HL-60 (cell line): ENCODE data around the gene FLRT2.

Source experiments
- GABPA ChIP-seq: IDR thresholded peaks from 2 replicates; pipeline ENCODE4 v1.6.1; 2012; ENCODE audit warnings: low read depth
- POLR2AphosphoS5 ChIP-seq: IDR thresholded peaks from 2 replicates; pipeline ENCODE4 v1.6.1; 2012; ENCODE audit warnings: low read depth
- TF ChIP-seq, protein P1 (sequence below): IDR thresholded peaks from one replicate; pipeline ENCODE4 v1.5.1; 2011; ENCODE audit warnings: low read length, control low read depth, inconsistent platforms; ENCODE audit not compliant: insufficient read depth
- TF ChIP-seq, protein P2 (sequence below): IDR thresholded peaks from 2 replicates; pipeline ENCODE4 v1.6.1; 2012; ENCODE audit warnings: low read depth; ENCODE audit not compliant: insufficient replicate concordance

- TF ChIP-seq POLR2AphosphoS5 (no peak), GABPA (no peak)
- TF ChIP-seq, protein P1, sequence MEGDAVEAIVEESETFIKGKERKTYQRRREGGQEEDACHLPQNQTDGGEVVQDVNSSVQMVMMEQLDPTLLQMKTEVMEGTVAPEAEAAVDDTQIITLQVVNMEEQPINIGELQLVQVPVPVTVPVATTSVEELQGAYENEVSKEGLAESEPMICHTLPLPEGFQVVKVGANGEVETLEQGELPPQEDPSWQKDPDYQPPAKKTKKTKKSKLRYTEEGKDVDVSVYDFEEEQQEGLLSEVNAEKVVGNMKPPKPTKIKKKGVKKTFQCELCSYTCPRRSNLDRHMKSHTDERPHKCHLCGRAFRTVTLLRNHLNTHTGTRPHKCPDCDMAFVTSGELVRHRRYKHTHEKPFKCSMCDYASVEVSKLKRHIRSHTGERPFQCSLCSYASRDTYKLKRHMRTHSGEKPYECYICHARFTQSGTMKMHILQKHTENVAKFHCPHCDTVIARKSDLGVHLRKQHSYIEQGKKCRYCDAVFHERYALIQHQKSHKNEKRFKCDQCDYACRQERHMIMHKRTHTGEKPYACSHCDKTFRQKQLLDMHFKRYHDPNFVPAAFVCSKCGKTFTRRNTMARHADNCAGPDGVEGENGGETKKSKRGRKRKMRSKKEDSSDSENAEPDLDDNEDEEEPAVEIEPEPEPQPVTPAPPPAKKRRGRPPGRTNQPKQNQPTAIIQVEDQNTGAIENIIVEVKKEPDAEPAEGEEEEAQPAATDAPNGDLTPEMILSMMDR: no peak
- TF ChIP-seq, protein P2, sequence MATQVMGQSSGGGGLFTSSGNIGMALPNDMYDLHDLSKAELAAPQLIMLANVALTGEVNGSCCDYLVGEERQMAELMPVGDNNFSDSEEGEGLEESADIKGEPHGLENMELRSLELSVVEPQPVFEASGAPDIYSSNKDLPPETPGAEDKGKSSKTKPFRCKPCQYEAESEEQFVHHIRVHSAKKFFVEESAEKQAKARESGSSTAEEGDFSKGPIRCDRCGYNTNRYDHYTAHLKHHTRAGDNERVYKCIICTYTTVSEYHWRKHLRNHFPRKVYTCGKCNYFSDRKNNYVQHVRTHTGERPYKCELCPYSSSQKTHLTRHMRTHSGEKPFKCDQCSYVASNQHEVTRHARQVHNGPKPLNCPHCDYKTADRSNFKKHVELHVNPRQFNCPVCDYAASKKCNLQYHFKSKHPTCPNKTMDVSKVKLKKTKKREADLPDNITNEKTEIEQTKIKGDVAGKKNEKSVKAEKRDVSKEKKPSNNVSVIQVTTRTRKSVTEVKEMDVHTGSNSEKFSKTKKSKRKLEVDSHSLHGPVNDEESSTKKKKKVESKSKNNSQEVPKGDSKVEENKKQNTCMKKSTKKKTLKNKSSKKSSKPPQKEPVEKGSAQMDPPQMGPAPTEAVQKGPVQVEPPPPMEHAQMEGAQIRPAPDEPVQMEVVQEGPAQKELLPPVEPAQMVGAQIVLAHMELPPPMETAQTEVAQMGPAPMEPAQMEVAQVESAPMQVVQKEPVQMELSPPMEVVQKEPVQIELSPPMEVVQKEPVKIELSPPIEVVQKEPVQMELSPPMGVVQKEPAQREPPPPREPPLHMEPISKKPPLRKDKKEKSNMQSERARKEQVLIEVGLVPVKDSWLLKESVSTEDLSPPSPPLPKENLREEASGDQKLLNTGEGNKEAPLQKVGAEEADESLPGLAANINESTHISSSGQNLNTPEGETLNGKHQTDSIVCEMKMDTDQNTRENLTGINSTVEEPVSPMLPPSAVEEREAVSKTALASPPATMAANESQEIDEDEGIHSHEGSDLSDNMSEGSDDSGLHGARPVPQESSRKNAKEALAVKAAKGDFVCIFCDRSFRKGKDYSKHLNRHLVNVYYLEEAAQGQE: no peak
Measured at GRCh38 chr14:85602345-85602744, 72.4 kb downstream of the FLRT2 start.
